ENCODE results near the gene CENPK. TPM values are rescaled to one million over a fixed set of nuclear protein-coding genes. Genes with fewer than 3 reads are reported as not detected.
"Not testable (repeated sequence)": the region's sequence is repeated elsewhere in the genome, so short reads cannot be mapped to it uniquely, and the experiment has no call there.

CENPK gene
- total RNA-seq, 1 experiment from 2014 or later = 34.2 TPM

- CTCF ChIA-PET = no interaction called here
- POLR2A ChIA-PET = no interaction called here
- TF ChIP-seq POLR2AphosphoS5 (IDR thresholded peaks at IDR 0.05; ENCODE audit: low read depth, low read length) (no peak), CTCF (IDR thresholded peaks at IDR 0.05) (no peak), SIN3A (IDR thresholded peaks at IDR 0.05; ENCODE audit: borderline replicate concordance, insufficient read depth, low read depth, low read length) (no peak), TCF7L2 (IDR thresholded peaks at IDR 0.05; ENCODE audit: low read depth, low read length) (no peak)
- TF ChIP-seq, protein P1, sequence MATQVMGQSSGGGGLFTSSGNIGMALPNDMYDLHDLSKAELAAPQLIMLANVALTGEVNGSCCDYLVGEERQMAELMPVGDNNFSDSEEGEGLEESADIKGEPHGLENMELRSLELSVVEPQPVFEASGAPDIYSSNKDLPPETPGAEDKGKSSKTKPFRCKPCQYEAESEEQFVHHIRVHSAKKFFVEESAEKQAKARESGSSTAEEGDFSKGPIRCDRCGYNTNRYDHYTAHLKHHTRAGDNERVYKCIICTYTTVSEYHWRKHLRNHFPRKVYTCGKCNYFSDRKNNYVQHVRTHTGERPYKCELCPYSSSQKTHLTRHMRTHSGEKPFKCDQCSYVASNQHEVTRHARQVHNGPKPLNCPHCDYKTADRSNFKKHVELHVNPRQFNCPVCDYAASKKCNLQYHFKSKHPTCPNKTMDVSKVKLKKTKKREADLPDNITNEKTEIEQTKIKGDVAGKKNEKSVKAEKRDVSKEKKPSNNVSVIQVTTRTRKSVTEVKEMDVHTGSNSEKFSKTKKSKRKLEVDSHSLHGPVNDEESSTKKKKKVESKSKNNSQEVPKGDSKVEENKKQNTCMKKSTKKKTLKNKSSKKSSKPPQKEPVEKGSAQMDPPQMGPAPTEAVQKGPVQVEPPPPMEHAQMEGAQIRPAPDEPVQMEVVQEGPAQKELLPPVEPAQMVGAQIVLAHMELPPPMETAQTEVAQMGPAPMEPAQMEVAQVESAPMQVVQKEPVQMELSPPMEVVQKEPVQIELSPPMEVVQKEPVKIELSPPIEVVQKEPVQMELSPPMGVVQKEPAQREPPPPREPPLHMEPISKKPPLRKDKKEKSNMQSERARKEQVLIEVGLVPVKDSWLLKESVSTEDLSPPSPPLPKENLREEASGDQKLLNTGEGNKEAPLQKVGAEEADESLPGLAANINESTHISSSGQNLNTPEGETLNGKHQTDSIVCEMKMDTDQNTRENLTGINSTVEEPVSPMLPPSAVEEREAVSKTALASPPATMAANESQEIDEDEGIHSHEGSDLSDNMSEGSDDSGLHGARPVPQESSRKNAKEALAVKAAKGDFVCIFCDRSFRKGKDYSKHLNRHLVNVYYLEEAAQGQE (IDR thresholded peaks at IDR 0.05; ENCODE audit: insufficient read depth in 1 of 2, low read depth in 2 of 2, low read length in 1 of 2) = no peak
Measured at GRCh38 chr5:65489119-65489518, 73.8 kb downstream of the CENPK start.

DNA sequence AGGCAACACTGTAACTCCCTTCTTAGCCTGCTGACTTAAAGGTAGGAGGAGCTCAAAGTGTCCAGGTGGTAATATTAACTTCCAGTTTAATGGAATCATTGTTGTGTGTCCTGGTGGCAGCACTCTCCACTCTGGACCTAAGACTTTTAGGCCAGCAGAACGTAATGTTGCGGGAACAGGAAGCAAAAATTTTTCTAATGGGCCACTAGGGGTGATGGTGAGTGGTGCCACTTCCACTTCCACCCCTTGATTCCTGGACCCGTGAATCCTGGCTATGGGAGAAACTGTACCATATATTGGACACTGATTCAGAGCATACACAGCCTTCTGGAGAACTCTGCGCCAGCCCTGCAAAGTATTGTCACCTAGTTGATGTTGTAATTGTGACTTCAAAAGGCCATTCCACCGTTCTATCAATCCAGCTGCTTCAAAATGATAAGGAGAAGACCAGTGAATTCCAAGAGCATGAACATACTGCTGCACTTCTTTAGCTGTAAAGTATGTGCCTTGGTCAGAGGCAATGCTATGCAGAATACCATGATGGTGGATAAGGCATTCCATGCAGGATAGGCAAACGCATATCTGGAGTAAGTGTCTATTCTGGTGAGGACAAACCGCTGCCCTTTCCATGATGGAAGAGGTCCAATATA is 74.8 kb downstream of the CENPK start:
- H3K36me3 ChIP-seq (ENCODE audit: control insufficient read depth, insufficient read depth, low read length); CTCF ChIA-PET; H3K9me3 ChIP-seq (ENCODE audit: control insufficient read depth, insufficient read depth, low read depth, low read length); H3K4me1 ChIP-seq (ENCODE audit: control insufficient read depth, insufficient read depth, low read length); ATAC-seq; DNase-seq (ENCODE audit: low read depth, low spot score); POLR2A ChIA-PET; BruUV-seq (replicated peaks); in situ Hi-C loops (cut with HindIII; ENCODE audit: low pct_unique_long_range_greater_than_20kb, low sequenced_read_pairs); H3K27me3 ChIP-seq (ENCODE audit: control insufficient read depth, insufficient read depth, low read length); H3K27ac ChIP-seq (ENCODE audit: low read length); intact Hi-C loops (cut with micrococcal nuclease; ENCODE audit: unreplicated experiment); H3K4me3 ChIP-seq (ENCODE audit: low read depth in 2 of 2, low read length in 2 of 2): not testable (repeated sequence)
- TF ChIP-seq CTCF (IDR thresholded peaks at IDR 0.05) = peak; percentile 39

More at GRCh38 chr5:65489119-65489518, 73.8 kb downstream of the CENPK start:
- H3K27ac ChIP-seq (ENCODE audit: low read length) = no peak overlapping the region
- ATAC-seq (no peak), DNase-seq (ENCODE audit: low read depth, low spot score) (no peak)
- no peaks in the 10 kb centered on the region for H3K36me3 ChIP-seq (ENCODE audit: control insufficient read depth, insufficient read depth, low read length)
- no TSS peak for BruUV-seq (replicated peaks)
- intact Hi-C loops (cut with micrococcal nuclease; ENCODE audit: unreplicated experiment) = no loop called here
- H3K27me3 ChIP-seq (ENCODE audit: control insufficient read depth, insufficient read depth, low read length) = no peaks in the 10 kb centered on the region
- no peaks in the 10 kb centered on the region for H3K9me3 ChIP-seq (ENCODE audit: control insufficient read depth, insufficient read depth, low read depth, low read length)
- H3K4me1 ChIP-seq (ENCODE audit: control insufficient read depth, insufficient read depth, low read length) = no peaks in the 10 kb centered on the region
- in situ Hi-C loops (cut with HindIII; ENCODE audit: low pct_unique_long_range_greater_than_20kb, low sequenced_read_pairs) = no loop called here
- no peak overlapping the region for H3K4me3 ChIP-seq (ENCODE audit: low read depth in 2 of 2, low read length in 2 of 2)

DNA sequence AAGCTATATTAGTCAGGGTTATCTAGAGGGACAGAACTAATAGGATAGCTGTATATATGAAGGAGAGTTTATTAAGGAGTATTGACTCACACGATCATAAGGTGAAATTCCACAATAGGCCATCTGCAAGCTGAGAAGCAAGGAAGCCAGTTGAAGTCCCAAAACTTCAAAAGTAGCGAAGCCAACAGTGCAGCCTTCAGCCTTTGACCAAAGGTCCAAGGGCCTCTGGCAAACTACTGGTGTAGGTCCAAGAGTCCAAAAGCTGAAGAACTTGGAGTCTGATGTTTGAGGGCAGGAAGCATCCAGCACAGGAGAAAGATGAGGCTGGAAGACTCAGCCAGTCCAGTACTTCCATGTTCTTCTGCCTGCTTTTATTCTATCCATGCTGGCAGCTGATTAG is 76.2 kb downstream of the CENPK start:
- in situ Hi-C loops (cut with HindIII; ENCODE audit: low pct_unique_long_range_greater_than_20kb, low sequenced_read_pairs); DNase-seq (ENCODE audit: low read depth, low spot score); H3K36me3 ChIP-seq (ENCODE audit: control insufficient read depth, insufficient read depth, low read length); H3K4me1 ChIP-seq (ENCODE audit: control insufficient read depth, insufficient read depth, low read length); BruUV-seq (replicated peaks); intact Hi-C loops (cut with micrococcal nuclease; ENCODE audit: unreplicated experiment); POLR2A ChIA-PET; CTCF ChIA-PET; H3K27me3 ChIP-seq (ENCODE audit: control insufficient read depth, insufficient read depth, low read length); ATAC-seq; H3K4me3 ChIP-seq (ENCODE audit: low read depth in 2 of 2, low read length in 2 of 2); H3K9me3 ChIP-seq (ENCODE audit: control insufficient read depth, insufficient read depth, low read depth, low read length); H3K27ac ChIP-seq (ENCODE audit: low read length): not testable (repeated sequence)

Measured in Panc1 (cell line).